Measurements from ENCODE around the gene RBMX. TPM values are rescaled to one million over a fixed set of nuclear protein-coding genes. Genes with fewer than 3 reads are reported as not detected.

The RBMX gene
- total RNA-seq, 2 donors from 2014 or later, result 380 to 396 TPM

DNA sequence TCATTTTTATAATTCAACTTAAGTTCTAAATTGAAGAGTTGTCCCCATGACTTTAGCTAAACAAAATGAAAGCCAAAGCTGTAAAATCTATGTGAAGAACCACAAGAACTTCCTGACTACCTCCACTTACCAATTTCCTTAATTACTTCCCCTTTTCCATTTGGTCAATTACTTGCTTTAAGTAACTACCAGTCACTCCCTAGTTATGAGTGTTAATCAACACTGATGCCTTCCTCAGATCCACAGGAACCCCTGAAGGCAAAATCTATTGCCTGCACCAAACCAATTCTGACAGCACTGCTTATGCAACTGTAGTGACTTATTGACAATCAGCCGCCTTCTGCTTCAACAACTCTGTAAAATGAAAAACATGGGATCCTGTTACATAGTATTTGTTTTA, 10.5 kb downstream of the RBMX start:
- Histone ChIP-seq H3K9me3 (ENCODE audit: control insufficient read depth, low read length) (no peaks in the 10 kb centered on the region), H3K36me3 (ENCODE audit: control insufficient read depth, insufficient read depth, low read length) (peaks cover 66% of the 10 kb centered on the region), H3K4me3 (ENCODE audit: low read length) (no peak overlapping the region), H3K4me1 (ENCODE audit: control insufficient read depth, insufficient read depth, low read length) (no peaks in the 10 kb centered on the region), H3K27me3 (ENCODE audit: control insufficient read depth, insufficient read depth, low read length, poor library complexity, severe bottlenecking) (no peaks in the 10 kb centered on the region), H3K9ac (ENCODE audit: extremely low read depth, low read length, poor library complexity, severe bottlenecking) (no peak overlapping the region), H3K27ac (ENCODE audit: low read depth, low read length) (no peak overlapping the region)
- peaks cover 48% of the 10 kb centered on the region for H3K9me3 Mint-ChIP-seq
- no peaks in the 10 kb centered on the region for H3K4me1 Mint-ChIP-seq
- DNase-seq, result no peak
- no peaks in the 10 kb centered on the region for H3K27me3 Mint-ChIP-seq (ENCODE audit: insufficient read depth)
- H3K4me3 Mint-ChIP-seq, result no peak overlapping the region
- no CpG with 5 or more reads among the region's 1 CpG for WGBS, 2 experiments (ENCODE audit: insufficient coverage in 1 of 2, insufficient read length in 1 of 2)
- peaks cover 81% of the 10 kb centered on the region for H3K36me3 Mint-ChIP-seq (ENCODE audit: low read depth)
- H3K27ac Mint-ChIP-seq, result no peak overlapping the region
- TF ChIP-seq, protein P1, sequence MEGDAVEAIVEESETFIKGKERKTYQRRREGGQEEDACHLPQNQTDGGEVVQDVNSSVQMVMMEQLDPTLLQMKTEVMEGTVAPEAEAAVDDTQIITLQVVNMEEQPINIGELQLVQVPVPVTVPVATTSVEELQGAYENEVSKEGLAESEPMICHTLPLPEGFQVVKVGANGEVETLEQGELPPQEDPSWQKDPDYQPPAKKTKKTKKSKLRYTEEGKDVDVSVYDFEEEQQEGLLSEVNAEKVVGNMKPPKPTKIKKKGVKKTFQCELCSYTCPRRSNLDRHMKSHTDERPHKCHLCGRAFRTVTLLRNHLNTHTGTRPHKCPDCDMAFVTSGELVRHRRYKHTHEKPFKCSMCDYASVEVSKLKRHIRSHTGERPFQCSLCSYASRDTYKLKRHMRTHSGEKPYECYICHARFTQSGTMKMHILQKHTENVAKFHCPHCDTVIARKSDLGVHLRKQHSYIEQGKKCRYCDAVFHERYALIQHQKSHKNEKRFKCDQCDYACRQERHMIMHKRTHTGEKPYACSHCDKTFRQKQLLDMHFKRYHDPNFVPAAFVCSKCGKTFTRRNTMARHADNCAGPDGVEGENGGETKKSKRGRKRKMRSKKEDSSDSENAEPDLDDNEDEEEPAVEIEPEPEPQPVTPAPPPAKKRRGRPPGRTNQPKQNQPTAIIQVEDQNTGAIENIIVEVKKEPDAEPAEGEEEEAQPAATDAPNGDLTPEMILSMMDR (conservative IDR thresholded peaks at IDR 0.05), result no peak

DNA sequence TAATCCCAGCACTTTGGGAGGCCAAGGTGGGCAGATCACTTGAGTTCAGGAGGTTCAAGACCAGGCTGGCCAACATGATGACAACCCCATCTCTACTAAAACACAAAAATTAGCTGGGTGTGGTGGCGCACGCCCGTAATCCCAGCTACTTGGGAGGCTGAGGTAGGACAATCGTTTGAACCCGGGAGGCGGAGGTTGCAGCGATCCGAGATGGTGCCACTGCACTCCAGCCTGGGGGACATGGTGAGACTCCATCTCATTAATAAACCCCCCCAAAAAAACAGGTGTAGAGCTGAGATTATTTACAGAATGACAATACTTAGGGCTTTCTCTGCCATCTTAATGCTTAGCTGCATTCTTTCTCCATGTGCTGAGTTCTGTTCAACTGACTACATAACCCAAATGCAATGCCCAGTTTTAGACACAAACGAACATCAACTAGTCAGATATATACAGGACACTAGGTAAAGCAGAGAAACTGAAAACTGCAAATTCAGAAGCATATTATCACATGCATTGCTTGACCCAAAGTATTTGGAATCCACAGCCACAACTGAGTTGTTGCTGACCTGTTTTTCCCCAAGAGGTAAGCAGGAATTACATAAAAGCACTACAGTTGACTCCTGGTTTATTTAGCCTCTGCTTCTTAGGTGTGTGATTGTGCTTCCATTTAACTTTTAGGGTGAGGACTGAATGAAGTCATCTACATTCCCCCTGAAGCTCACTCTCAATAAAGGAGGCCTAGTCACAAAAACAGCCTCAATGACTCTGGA, 12.1 kb downstream of the RBMX start:
- H3K27ac Mint-ChIP-seq, result no peak overlapping the region
- H3K4me3 Mint-ChIP-seq, result no peak overlapping the region
- H3K36me3 ChIP-seq (ENCODE audit: control insufficient read depth, insufficient read depth, low read length), result peaks cover 65% of the 10 kb centered on the region
- DNase-seq, result no peak
- no peaks in the 10 kb centered on the region for H3K4me1 Mint-ChIP-seq
- no peak overlapping the region for H3K4me3 ChIP-seq (ENCODE audit: low read length)
- 97 to 100% methylated on average over 3 to 9 of the region's 9 CpGs for WGBS, 2 experiments (ENCODE audit: insufficient coverage in 1 of 2, insufficient read length in 1 of 2)
- H3K27me3 ChIP-seq (ENCODE audit: control insufficient read depth, insufficient read depth, low read length, poor library complexity, severe bottlenecking), result no peaks in the 10 kb centered on the region
- peaks cover 44% of the 10 kb centered on the region for H3K9me3 Mint-ChIP-seq
- no peaks in the 10 kb centered on the region for H3K9me3 ChIP-seq (ENCODE audit: control insufficient read depth, low read length)
- H3K36me3 Mint-ChIP-seq (ENCODE audit: low read depth), result peaks cover 71% of the 10 kb centered on the region
- no peaks in the 10 kb centered on the region for H3K27me3 Mint-ChIP-seq (ENCODE audit: insufficient read depth)
- H3K27ac ChIP-seq (ENCODE audit: low read depth, low read length), result no peak overlapping the region
- H3K9ac ChIP-seq (ENCODE audit: extremely low read depth, low read length, poor library complexity, severe bottlenecking), result no peak overlapping the region
- H3K4me1 ChIP-seq (ENCODE audit: control insufficient read depth, insufficient read depth, low read length), result no peaks in the 10 kb centered on the region
- TF ChIP-seq, protein P1 (conservative IDR thresholded peaks at IDR 0.05), result no peak

DNA sequence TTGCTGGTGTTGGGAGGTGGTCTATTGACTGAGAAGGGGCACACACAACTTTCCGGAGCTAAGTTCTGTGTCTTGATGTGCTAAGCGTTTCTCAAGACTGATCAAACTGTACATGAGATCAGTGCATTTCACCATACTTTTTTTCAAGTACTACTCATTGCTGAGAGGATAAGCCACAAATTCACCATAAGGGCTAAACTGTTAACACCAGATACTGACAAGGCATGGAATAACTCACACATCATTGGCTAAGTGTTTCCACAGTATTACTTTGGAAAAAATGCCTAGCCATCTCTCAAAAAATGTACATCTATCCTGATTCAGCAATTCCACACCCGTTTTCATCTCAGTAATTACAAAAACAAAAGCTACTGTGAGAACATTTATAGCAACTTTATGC, 13.0 kb downstream of the RBMX start:
- no peaks in the 10 kb centered on the region for H3K27me3 Mint-ChIP-seq (ENCODE audit: insufficient read depth)
- no peak overlapping the region for H3K4me3 Mint-ChIP-seq
- no peak overlapping the region for H3K4me3 ChIP-seq (ENCODE audit: low read length)
- H3K9ac ChIP-seq (ENCODE audit: extremely low read depth, low read length, poor library complexity, severe bottlenecking), result no peak overlapping the region
- peaks cover 73% of the 10 kb centered on the region for H3K36me3 Mint-ChIP-seq (ENCODE audit: low read depth)
- peaks cover 39% of the 10 kb centered on the region for H3K9me3 Mint-ChIP-seq
- no peaks in the 10 kb centered on the region for H3K9me3 ChIP-seq (ENCODE audit: control insufficient read depth, low read length)
- H3K36me3 ChIP-seq (ENCODE audit: control insufficient read depth, insufficient read depth, low read length), result peaks cover 64% of the 10 kb centered on the region
- no peaks in the 10 kb centered on the region for H3K4me1 Mint-ChIP-seq
- TF ChIP-seq, protein P1 (conservative IDR thresholded peaks at IDR 0.05), result no peak
- WGBS, 2 experiments (ENCODE audit: insufficient coverage in 1 of 2, insufficient read length in 1 of 2), result 93 to 100% methylated on average over 1 to 3 of the region's 3 CpGs
- H3K27me3 ChIP-seq (ENCODE audit: control insufficient read depth, insufficient read depth, low read length, poor library complexity, severe bottlenecking), result no peaks in the 10 kb centered on the region
- H3K4me1 ChIP-seq (ENCODE audit: control insufficient read depth, insufficient read depth, low read length), result no peaks in the 10 kb centered on the region
- H3K27ac Mint-ChIP-seq, result no peak overlapping the region
- DNase-seq, result no peak
- no peak overlapping the region for H3K27ac ChIP-seq (ENCODE audit: low read depth, low read length)

Measured in endodermal cell (in vitro differentiated cells).